Measurements from ENCODE around the gene ROPN1L. TPM values are rescaled to one million over a fixed set of nuclear protein-coding genes. Genes with fewer than 3 reads are reported as not detected.

Gene ROPN1L
- polyA plus RNA-seq, 1 donor from 2014 or later = 0.52 TPM

- H3K9me2 ChIP-seq (ENCODE audit: insufficient read depth, low read length) = no peaks in the 10 kb centered on the region
- no peak overlapping the region for H3K9ac ChIP-seq (ENCODE audit: low read length)
- H3K9me3 ChIP-seq (ENCODE audit: low read length) = no peaks in the 10 kb centered on the region
- no peaks in the 10 kb centered on the region for H3K27me3 ChIP-seq (ENCODE audit: insufficient read depth, low read depth, low read length)
- no peak overlapping the region for H3K4me3 ChIP-seq (ENCODE audit: low read length)
- no peaks in the 10 kb centered on the region for H4K20me1 ChIP-seq (ENCODE audit: insufficient read depth)
- no peak overlapping the region for H3K27ac ChIP-seq (ENCODE audit: low read length)
- H3K36me3 ChIP-seq (ENCODE audit: insufficient read depth, low read length) = no peaks in the 10 kb centered on the region
- H3K79me2 ChIP-seq (replicated peaks; ENCODE audit: insufficient read depth, low read length) = no peaks in the 10 kb centered on the region
- TF ChIP-seq POLR2AphosphoS5 (IDR thresholded peaks at IDR 0.05) (no peak), SMC3 (conservative IDR thresholded peaks at IDR 0.05; ENCODE audit: poor library complexity) (no peak), REST (IDR thresholded peaks at IDR 0.05; ENCODE audit: borderline replicate concordance) (no peak), RAD21 (conservative IDR thresholded peaks at IDR 0.05) (no peak), CTCF (IDR thresholded peaks at IDR 0.05; ENCODE audit: poor library complexity, severe bottlenecking) (no peak), TAF1 (IDR thresholded peaks at IDR 0.05; ENCODE audit: low read depth) (no peak), EP300 (conservative IDR thresholded peaks at IDR 0.05; ENCODE audit: poor library complexity, severe bottlenecking) (no peak), EZH2 (IDR thresholded peaks at IDR 0.05; ENCODE audit: borderline replicate concordance, insufficient read depth, low read length, poor library complexity, severe bottlenecking) (no peak), MXI1 (conservative IDR thresholded peaks at IDR 0.05; ENCODE audit: poor library complexity, severe bottlenecking) (no peak)
- H3K4me2 ChIP-seq (ENCODE audit: low read length) = no peak overlapping the region
- no peaks in the 10 kb centered on the region for H3F3A ChIP-seq (ENCODE audit: insufficient read depth, low read length, poor library complexity, severe bottlenecking)
- no peak overlapping the region for H2AFZ ChIP-seq (ENCODE audit: low read depth, low read length)
Observed at GRCh38 chr5:10448754-10449360, 7.2 kb downstream of the ROPN1L start.

GRCh38 chr5:10451137-10451824 is 9.6 kb downstream of the ROPN1L start:
- Histone ChIP-seq H3K9ac (ENCODE audit: low read length) (no peak overlapping the region), H3K9me2 (ENCODE audit: insufficient read depth, low read length) (no peaks in the 10 kb centered on the region), H3K36me3 (ENCODE audit: insufficient read depth, low read length) (no peaks in the 10 kb centered on the region), H3F3A (ENCODE audit: insufficient read depth, low read length, poor library complexity, severe bottlenecking) (no peaks in the 10 kb centered on the region), H3K79me2 (replicated peaks; ENCODE audit: insufficient read depth, low read length) (no peaks in the 10 kb centered on the region), H3K4me3 (ENCODE audit: low read length) (no peak overlapping the region), H2AFZ (ENCODE audit: low read depth, low read length) (no peak overlapping the region), H3K9me3 (ENCODE audit: low read length) (no peaks in the 10 kb centered on the region), H3K27ac (ENCODE audit: low read length) (no peak overlapping the region), H3K4me2 (ENCODE audit: low read length) (no peak overlapping the region), H3K27me3 (ENCODE audit: insufficient read depth, low read depth, low read length) (no peaks in the 10 kb centered on the region), H4K20me1 (ENCODE audit: insufficient read depth) (no peaks in the 10 kb centered on the region)
- no peak for TF ChIP-seq MXI1 (conservative IDR thresholded peaks at IDR 0.05; ENCODE audit: poor library complexity, severe bottlenecking)
- no peak for TF ChIP-seq TAF1 (IDR thresholded peaks at IDR 0.05; ENCODE audit: low read depth)
- TF ChIP-seq EP300 (conservative IDR thresholded peaks at IDR 0.05; ENCODE audit: poor library complexity, severe bottlenecking) = no peak
- TF ChIP-seq POLR2AphosphoS5 (IDR thresholded peaks at IDR 0.05) = no peak
